ENCODE results near the gene STARD13. TPM values are rescaled to one million over a fixed set of nuclear protein-coding genes. Genes with fewer than 3 reads are reported as not detected.

STARD13 gene
- total RNA-seq, 4 donors from 2014 or later, result 9.5 to 33.9 (median 30.3) TPM

DNA sequence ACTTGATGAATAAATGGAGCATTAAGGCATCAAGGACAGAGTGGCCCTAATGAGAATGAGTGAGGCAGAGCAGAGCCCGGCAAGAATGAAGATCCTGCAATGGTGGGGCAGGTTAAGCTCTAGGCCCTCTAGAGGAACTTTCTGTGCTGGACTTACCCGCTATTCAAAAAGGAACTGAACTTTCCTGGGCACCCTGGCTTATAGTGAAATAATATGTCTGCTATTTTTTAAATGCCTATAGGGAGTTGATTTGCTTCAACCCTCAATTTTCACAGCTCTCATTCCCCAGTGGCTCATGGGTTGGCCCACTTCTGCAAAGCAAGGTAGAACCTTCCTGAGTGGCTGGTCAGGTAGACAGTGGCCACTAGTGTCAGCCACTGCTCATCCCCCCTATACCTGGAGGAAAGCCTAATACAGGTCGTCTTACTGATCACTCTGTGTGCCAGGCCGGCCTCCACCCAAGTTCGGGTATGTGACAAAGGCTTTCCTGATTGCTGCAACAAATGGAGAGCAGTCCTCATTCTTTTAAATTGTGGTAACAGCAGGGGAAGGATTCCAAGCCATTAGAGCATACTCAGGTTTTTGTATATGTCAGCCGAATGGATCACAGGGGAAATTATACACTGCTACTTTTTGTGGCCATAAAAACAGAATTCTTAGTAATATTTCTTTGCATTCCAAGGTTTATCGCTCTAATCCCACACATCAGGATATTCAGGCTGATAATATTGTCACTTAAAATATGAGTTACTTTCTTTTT, 166.4 kb downstream of the STARD13 start:
- Histone ChIP-seq H3K27ac (no peak overlapping the region), H3K4me3 (no peak overlapping the region), H3K4me1 (peaks cover 0 to 6% (median 0%) of the 10 kb centered on the region in 4 donors), H3K36me3 (peaks cover 0 to 25% (median 0%) of the 10 kb centered on the region in 3 donors), H3K9me3 (no peaks in the 10 kb centered on the region), H3K27me3 (no peaks in the 10 kb centered on the region)
- DNase-seq, result no peak
- TF ChIP-seq, protein P1, sequence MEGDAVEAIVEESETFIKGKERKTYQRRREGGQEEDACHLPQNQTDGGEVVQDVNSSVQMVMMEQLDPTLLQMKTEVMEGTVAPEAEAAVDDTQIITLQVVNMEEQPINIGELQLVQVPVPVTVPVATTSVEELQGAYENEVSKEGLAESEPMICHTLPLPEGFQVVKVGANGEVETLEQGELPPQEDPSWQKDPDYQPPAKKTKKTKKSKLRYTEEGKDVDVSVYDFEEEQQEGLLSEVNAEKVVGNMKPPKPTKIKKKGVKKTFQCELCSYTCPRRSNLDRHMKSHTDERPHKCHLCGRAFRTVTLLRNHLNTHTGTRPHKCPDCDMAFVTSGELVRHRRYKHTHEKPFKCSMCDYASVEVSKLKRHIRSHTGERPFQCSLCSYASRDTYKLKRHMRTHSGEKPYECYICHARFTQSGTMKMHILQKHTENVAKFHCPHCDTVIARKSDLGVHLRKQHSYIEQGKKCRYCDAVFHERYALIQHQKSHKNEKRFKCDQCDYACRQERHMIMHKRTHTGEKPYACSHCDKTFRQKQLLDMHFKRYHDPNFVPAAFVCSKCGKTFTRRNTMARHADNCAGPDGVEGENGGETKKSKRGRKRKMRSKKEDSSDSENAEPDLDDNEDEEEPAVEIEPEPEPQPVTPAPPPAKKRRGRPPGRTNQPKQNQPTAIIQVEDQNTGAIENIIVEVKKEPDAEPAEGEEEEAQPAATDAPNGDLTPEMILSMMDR (IDR thresholded peaks at IDR 0.05), result no peak
- no peak for TF ChIP-seq POLR2A (IDR thresholded peaks at IDR 0.05)

DNA sequence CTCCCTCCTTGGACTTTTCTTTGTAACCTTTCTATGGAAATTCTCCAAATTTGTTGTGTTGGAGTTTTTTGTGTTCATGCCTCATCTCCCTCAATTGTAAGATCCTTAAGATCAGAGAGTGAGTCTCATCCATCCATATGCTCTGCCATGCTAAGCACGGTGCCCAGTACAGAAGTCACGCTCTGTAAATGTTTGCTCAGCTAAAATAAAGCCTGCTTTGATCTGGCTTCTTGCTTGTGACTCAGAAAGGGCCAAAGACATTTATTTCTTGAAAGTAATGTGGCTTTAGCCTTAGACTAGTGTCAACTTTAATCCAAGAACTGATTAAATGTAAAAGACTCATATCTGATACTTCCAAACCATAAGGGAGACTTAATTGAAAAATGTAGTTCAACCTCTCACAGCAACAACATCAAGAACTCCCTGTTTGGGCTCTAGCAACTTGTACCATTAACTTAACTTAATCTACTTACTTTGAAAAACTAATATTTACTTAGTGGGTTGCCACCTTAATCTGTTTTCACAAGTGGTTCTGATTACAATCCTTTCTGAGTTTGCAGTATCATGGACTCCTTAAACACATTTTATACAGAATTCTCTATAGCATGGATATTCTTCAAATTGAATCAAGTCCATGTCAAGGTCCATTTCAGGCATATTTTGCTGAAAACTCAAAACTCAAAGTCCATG, 169.1 kb downstream of the STARD13 start:
- H3K9me3 ChIP-seq, result no peaks in the 10 kb centered on the region
- no peak overlapping the region for H3K4me3 ChIP-seq
- no peak overlapping the region for H3K27ac ChIP-seq
- peaks cover 0 to 10% (median under 1%) of the 10 kb centered on the region in 4 donors for H3K4me1 ChIP-seq
- TF ChIP-seq POLR2A (IDR thresholded peaks at IDR 0.05), result no peak
- TF ChIP-seq, protein P1 (IDR thresholded peaks at IDR 0.05), result no peak
- peaks cover 0 to 30% (median 0%) of the 10 kb centered on the region in 3 donors for H3K36me3 ChIP-seq
- no peak for DNase-seq
- no peaks in the 10 kb centered on the region for H3K27me3 ChIP-seq

DNA sequence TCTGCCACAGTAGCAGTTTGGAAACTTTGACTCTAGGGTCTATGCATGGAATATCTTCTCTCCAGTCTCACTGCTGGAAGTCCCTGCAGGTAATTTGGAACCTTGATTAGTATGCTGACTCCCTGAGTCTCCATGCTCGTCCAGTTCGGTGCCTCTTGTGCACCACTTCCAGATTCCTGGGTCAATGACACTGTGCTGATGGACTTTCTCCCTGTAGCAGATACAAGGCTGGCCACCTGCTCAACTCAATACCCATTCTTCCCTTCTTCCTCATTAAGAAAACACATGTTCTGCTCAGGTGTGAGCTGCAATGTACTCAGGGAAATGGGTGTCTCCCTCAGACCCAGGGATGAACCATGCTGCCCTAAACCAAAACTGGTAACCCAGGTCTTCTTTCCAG, 170.3 kb downstream of the STARD13 start:
- no peak for DNase-seq
- no peaks in the 10 kb centered on the region for H3K27me3 ChIP-seq
- H3K9me3 ChIP-seq, result no peaks in the 10 kb centered on the region
- no peak overlapping the region for H3K27ac ChIP-seq
- peaks cover 0 to 32% (median 0%) of the 10 kb centered on the region in 3 donors for H3K36me3 ChIP-seq
- TF ChIP-seq, protein P1 (IDR thresholded peaks at IDR 0.05), result no peak
- no peak for TF ChIP-seq POLR2A (IDR thresholded peaks at IDR 0.05)
- H3K4me1 ChIP-seq, result peaks cover 0 to 19% (median 6%) of the 10 kb centered on the region in 4 donors
- H3K4me3 ChIP-seq, result no peak overlapping the region

DNA sequence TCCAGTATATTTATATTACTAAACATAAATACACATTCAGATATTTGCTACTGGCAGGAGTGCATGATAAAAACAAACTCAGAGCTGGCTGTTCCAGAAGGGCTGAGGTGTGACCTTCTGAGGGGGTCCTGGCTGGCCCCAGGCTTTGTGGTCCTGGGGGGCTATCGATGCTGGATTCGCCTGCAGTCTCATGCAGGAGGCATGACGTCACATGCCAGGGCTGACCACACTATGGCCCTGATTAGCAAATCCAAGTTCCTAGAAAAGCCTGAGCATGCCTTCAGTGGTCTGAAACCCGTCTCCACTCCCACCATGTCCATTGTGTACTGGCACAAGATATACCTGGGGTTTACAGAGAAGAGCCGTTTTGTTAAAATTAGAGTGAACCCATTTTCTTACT, 171.4 kb downstream of the STARD13 start:
- Histone ChIP-seq H3K36me3 (peaks cover 0 to 34% (median 0%) of the 10 kb centered on the region in 3 donors), H3K27ac (no peak overlapping the region), H3K27me3 (no peaks in the 10 kb centered on the region), H3K9me3 (no peaks in the 10 kb centered on the region), H3K4me3 (no peak overlapping the region), H3K4me1 (peaks cover 0 to 31% (median 8%) of the 10 kb centered on the region in 4 donors)
- no peak for TF ChIP-seq POLR2A (IDR thresholded peaks at IDR 0.05)
- TF ChIP-seq, protein P1 (IDR thresholded peaks at IDR 0.05), result no peak
- DNase-seq, result no peak

DNA sequence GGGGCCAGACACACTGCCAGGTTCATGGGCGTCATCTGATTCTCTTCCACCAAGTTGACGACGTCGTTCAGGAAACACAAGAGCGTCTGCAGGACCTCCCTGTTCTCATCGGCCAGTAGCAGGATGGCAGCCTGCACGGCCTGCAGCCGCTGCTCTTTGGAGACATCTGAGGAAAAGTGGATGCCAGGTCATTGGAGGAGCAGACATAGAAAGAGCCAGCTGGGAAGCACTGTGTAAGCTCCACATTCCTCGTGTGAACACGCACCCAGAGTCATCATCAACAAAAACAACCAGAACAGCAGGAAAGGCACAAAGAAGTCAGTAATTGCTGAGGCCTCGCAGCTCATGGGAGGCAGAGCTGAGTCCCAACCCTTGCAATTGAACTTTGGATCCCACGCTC, 172.8 kb downstream of the STARD13 start:
- DNase-seq, result no peak
- peaks cover 0 to 34% (median 8%) of the 10 kb centered on the region in 4 donors for H3K4me1 ChIP-seq
- peaks cover 0 to 32% (median 0%) of the 10 kb centered on the region in 3 donors for H3K36me3 ChIP-seq
- TF ChIP-seq POLR2A (IDR thresholded peaks at IDR 0.05), result no peak
- TF ChIP-seq, protein P1 (IDR thresholded peaks at IDR 0.05), result no peak
- no peaks in the 10 kb centered on the region for H3K9me3 ChIP-seq
- peak overlapping the region in 1 of 4 donors; percentile 53 for H3K27ac ChIP-seq
- no peaks in the 10 kb centered on the region for H3K27me3 ChIP-seq
- H3K4me3 ChIP-seq, result no peak overlapping the region
